Endothelial cell of umbilical vein (primary cell): Measurements from ENCODE around the gene PRSS21. TPM values are rescaled to one million over a fixed set of nuclear protein-coding genes. Genes with fewer than 3 reads are reported as not detected.

ENCODE experiments used
- BruUV-seq: library from RNA; stranded (reverse); fragments of 400-500 nt; replicated peaks from 2 replicates; lab custom pipeline; 2021; lab: Mats Ljungman, UMichigan
- CTCF ChIA-PET: fragments of 300-600, 350-600 bp; sonication (Branson Sonifier 250); formaldehyde crosslinking; loops from one replicate; lab custom pipeline; 2021; ENCODE audit warnings: antibody characterized with exemption, inconsistent platforms; lab: Charles Lee
- POLR2A ChIA-PET: fragments of 300-600, 350-600 bp; sonication (Branson Sonifier 250); formaldehyde crosslinking; loops from one replicate; lab custom pipeline; 2021; ENCODE audit warnings: antibody characterized with exemption, inconsistent platforms; lab: Charles Lee
- DNase-seq: peaks from one replicate; pipeline ENCODE4 v3.0.0-alpha.2; 2011; ENCODE audit warnings: low read depth, low spot score
- FAIRE-seq: peaks from 2 replicates; lab custom pipeline; 2011; peaks lifted over from hg19 to GRCh38; lab: Jason Lieb, UNC
- H2AFZ ChIP-seq: 2 replicates; pipeline ENCODE4 v1.6.0; 2012; ENCODE audit warnings: low read depth, low read length, control low read depth, inconsistent platforms
- H3K27ac ChIP-seq: 2 replicates; pipeline ENCODE4 v1.5.1; 2011; ENCODE audit warnings: low read depth, mild to moderate bottlenecking, control low read depth, low read length, moderate library complexity; ENCODE audit not compliant: insufficient read depth
- H3K27me3 ChIP-seq, 2 experiments: 2 replicates each; pipeline versions ENCODE4 v1.6.0 to v1.6.1; 2011; ENCODE audit warnings: low read length in 2 of 2, mixed read lengths in 1 of 2; ENCODE audit not compliant: control insufficient read depth in 2 of 2, insufficient read depth in 2 of 2
- H3K36me3 ChIP-seq, 2 experiments: 2 replicates in 1 of 2; 3 replicates in 1 of 2; pipeline ENCODE4 v1.5.1; 2011; ENCODE audit warnings: low read length in 2 of 2, mild to moderate bottlenecking in 1 of 2, moderate library complexity in 1 of 2; ENCODE audit not compliant: control insufficient read depth in 2 of 2, insufficient read depth in 2 of 2; ENCODE audit errors: extremely low read depth in 1 of 2
- H3K4me1 ChIP-seq: 3 replicates; pipeline ENCODE4 v1.5.1; 2011; ENCODE audit warnings: mild to moderate bottlenecking, low read length; ENCODE audit not compliant: control insufficient read depth, insufficient read depth; ENCODE audit errors: extremely low read depth
- H3K4me2 ChIP-seq: 2 replicates; pipeline ENCODE4 v1.6.1; 2011; ENCODE audit warnings: low read length, control low read depth, mixed read lengths; ENCODE audit not compliant: insufficient read depth
- H3K4me3 ChIP-seq, 3 experiments: fragments of 200-600 bp in 1 of 3; sonication (generic), shearing (Covaris generic) in 1 of 3; replicated peaks in 1 of 3; 2 replicates each; pipeline ENCODE4 v1.5.1; 2011 to 2016; ENCODE audit warnings: control low read depth in 3 of 3, low read length in 3 of 3, mild to moderate bottlenecking in 2 of 3, inconsistent platforms in 1 of 3, low read depth in 1 of 3, moderate library complexity in 1 of 3; ENCODE audit not compliant: insufficient read depth in 1 of 3
- H3K79me2 ChIP-seq: 2 replicates; pipeline ENCODE4 v1.6.0; 2012; ENCODE audit warnings: low read length, inconsistent platforms; ENCODE audit not compliant: control insufficient read depth, insufficient read depth
- H3K9ac ChIP-seq: replicated peaks from 2 replicates; pipeline ENCODE3; 2011; ENCODE audit warnings: low read length, control low read depth; ENCODE audit not compliant: insufficient read depth; ENCODE audit errors: extremely low read depth
- H3K9me1 ChIP-seq: replicated peaks from 3 replicates; pipeline ENCODE4 v1.6.0; 2011; ENCODE audit warnings: mild to moderate bottlenecking, low read length; ENCODE audit not compliant: control insufficient read depth, insufficient read depth; ENCODE audit errors: extremely low read depth
- H3K9me3 ChIP-seq: replicated peaks from 2 replicates; pipeline ENCODE4 v1.5.1; 2012; ENCODE audit warnings: low read length, inconsistent platforms; ENCODE audit not compliant: control insufficient read depth, insufficient read depth
- H4K20me1 ChIP-seq: replicated peaks from 2 replicates; pipeline ENCODE3; 2011; ENCODE audit warnings: mild to moderate bottlenecking, low read length; ENCODE audit not compliant: control insufficient read depth, insufficient read depth; ENCODE audit errors: extremely low read depth
- CTCF ChIP-seq, 2 donors: IDR thresholded peaks; 1 replicate in 1 of 2; 2 replicates in 1 of 2; pipeline ENCODE4 v1.5.1; 2011; ENCODE audit warnings: low read length in 2 of 2, mild to moderate bottlenecking in 2 of 2, moderate library complexity in 2 of 2, control low read depth in 1 of 2, inconsistent platforms in 1 of 2, low read depth in 1 of 2; ENCODE audit not compliant: insufficient read depth in 1 of 2; ENCODE audit errors: extremely low read depth in 1 of 2
- EZH2 ChIP-seq: IDR thresholded peaks from 2 replicates; pipeline ENCODE4 v1.6.1; 2012; ENCODE audit warnings: borderline replicate concordance, low read depth, mild to moderate bottlenecking, moderate library complexity, low read length, inconsistent platforms; ENCODE audit not compliant: severe bottlenecking
- FOS ChIP-seq: IDR thresholded peaks from 2 replicates; pipeline ENCODE4 v1.6.1; 2011; ENCODE audit warnings: mild to moderate bottlenecking, low read length, moderate library complexity, borderline replicate concordance; ENCODE audit not compliant: insufficient read depth
- GATA2 ChIP-seq: IDR thresholded peaks from 2 replicates; pipeline ENCODE4 v1.7.0; 2011; ENCODE audit warnings: low read depth, mild to moderate bottlenecking, moderate library complexity, mixed read lengths, low read length; ENCODE audit not compliant: insufficient read length, insufficient read depth
- JUN ChIP-seq: IDR thresholded peaks from 2 replicates; pipeline ENCODE4 v1.6.1; 2011; ENCODE audit warnings: borderline replicate concordance, low read depth; ENCODE audit not compliant: insufficient read length, insufficient read depth
- MAX ChIP-seq: IDR thresholded peaks from 2 replicates; pipeline ENCODE4 v1.6.1; 2011; ENCODE audit not compliant: insufficient read depth, insufficient read length
- MYC ChIP-seq: IDR thresholded peaks from one replicate; pipeline ENCODE4 v1.6.1; 2011; ENCODE audit warnings: mild to moderate bottlenecking, low read depth, low read length
- POLR2A ChIP-seq: IDR thresholded peaks from 2 replicates; pipeline ENCODE4 v1.6.1; 2012; ENCODE audit warnings: low read depth, mild to moderate bottlenecking, control low read depth, low read length
- POLR2AphosphoS5 ChIP-seq: IDR thresholded peaks from 2 replicates; pipeline ENCODE4 v1.6.1; 2012; ENCODE audit warnings: low read depth, mild to moderate bottlenecking, control low read depth, low read length, moderate library complexity; ENCODE audit not compliant: insufficient read depth
- dilution Hi-C: fragments of 300-500 bp; cut with MboI; formaldehyde crosslinking; loops from one replicate; pipeline ENCODE4 v1.15.0; 2019; ENCODE audit warnings: low sequenced_read_pairs; ENCODE audit not compliant: extremely low pct_ligation_motif_present
- intact Hi-C: fragments of 100-400 bp; cut with micrococcal nuclease; formaldehyde crosslinking; loops from one replicate; pipeline ENCODE4 v1.10.0; 2022
- polyA plus RNA-seq, 4 experiments: library from polyadenylated mRNA; depleted of rRNA in 3 of 4; stranded (reverse) in 3 of 4; unstranded in 1 of 4; fragments of >200 nt; gene quantifications; 2 replicates each; pipeline versions ENCODE4 v1.2.1 to v1.2.3, GENCODE V29; 2011 to 2012; ENCODE audit warnings: missing spikeins in 1 of 4
- total RNA-seq: library from RNA; stranded (reverse); gene quantifications from 2 replicates; pipeline ENCODE4 v1.2.3, GENCODE V29; 2021

PRSS21 gene
- total and polyA plus RNA-seq, 2 donors (not counting 3 experiments of a cell fraction or from before 2014, with no cell fraction given): 0.28 TPM; not detected in 1

DNA sequence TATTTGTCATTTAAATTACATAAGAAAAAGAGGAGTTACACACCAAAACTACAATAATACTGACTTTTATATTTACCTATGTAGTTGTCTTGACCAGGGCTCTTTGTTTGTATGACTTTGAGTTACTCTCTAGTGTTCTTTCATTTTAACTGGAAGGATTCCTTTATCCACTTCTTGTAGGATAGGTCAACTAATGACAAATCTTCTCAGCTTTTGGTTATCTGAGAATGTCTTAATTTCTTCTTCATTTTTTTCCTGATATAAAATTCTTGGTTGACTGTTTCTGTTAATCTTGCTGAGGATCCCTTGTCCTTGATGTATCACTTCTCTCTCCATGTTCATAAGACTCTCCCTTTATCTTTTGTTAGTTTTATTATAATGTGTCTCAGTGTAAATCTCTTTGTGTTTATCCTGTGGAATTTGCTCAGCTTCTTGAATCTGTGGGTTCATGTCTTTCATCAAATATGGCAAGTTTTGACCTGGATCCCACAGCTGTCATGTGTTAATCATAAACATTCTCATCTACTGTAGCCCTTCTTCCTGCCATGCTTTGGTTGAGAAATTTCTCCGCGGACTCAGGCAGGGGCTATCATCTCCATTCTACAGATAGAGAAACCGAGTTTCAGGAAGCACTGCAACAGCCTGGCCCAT is 13.4 kb upstream of the PRSS21 start:
- Histone ChIP-seq H3K27me3 (peaks cover 5 to 12% of the 10 kb centered on the region in 2 experiments), H2AFZ (no peak overlapping the region), H3K4me3 (no peak overlapping the region), H3K9me3 (no peaks in the 10 kb centered on the region), H3K9me1 (no peaks in the 10 kb centered on the region), H3K4me1 (no peaks in the 10 kb centered on the region), H3K4me2 (no peak overlapping the region), H3K36me3 (no peaks in the 10 kb centered on the region), H4K20me1 (no peaks in the 10 kb centered on the region), H3K27ac (no peak overlapping the region), H3K79me2 (no peaks in the 10 kb centered on the region), H3K9ac (no peak overlapping the region)
- FAIRE-seq: no peak
- ChIA-PET POLR2A (no interaction called here), CTCF (no interaction called here)
- dilution Hi-C loops: no loop called here
- no TSS peak for BruUV-seq
- intact Hi-C loops: no loop called here
- TF ChIP-seq MAX (no peak), POLR2AphosphoS5 (no peak), CTCF (IDR thresholded peaks at IDR 0.05; ENCODE audit: extremely low read depth in 1 of 2, insufficient read depth in 1 of 2, low read depth in 1 of 2, low read length in 2 of 2) (no peak), GATA2 (no peak), EZH2 (no peak), POLR2A (no peak), JUN (no peak), FOS (no peak), MYC (no peak)
- no peak for DNase-seq
